Esophagus (tissue), 2 donors: Measurements from ENCODE around the gene METRNL. TPM values are rescaled to one million over a fixed set of nuclear protein-coding genes. Genes with fewer than 3 reads are reported as not detected.
"Not testable (repeated sequence)": the region's sequence is repeated elsewhere in the genome, so short reads cannot be mapped to it uniquely, and the experiment has no call there.

Source experiments
- H3K27ac ChIP-seq, 2 donors: one replicate each; pipeline ENCODE4 v1.5.1; 2013; ENCODE audit warnings: low read depth in 2 of 2, mild to moderate bottlenecking in 2 of 2, inconsistent platforms in 1 of 2, low read length in 1 of 2, moderate library complexity in 1 of 2
- H3K27me3 ChIP-seq, 2 donors: one replicate each; pipeline ENCODE4 v1.6.1; 2013; ENCODE audit warnings: low read length in 2 of 2, control low read depth in 1 of 2, mild to moderate bottlenecking in 1 of 2; ENCODE audit not compliant: insufficient read depth in 2 of 2, control insufficient read depth in 1 of 2
- H3K36me3 ChIP-seq, 2 donors: one replicate each; pipeline ENCODE4 v1.6.1; 2013; ENCODE audit warnings: low read length in 1 of 2; ENCODE audit not compliant: control insufficient read depth in 2 of 2, insufficient read depth in 2 of 2
- H3K4me1 ChIP-seq, 2 donors: one replicate each; pipeline ENCODE4 v1.6.1; 2013; ENCODE audit warnings: low read length in 1 of 2; ENCODE audit not compliant: control insufficient read depth in 2 of 2, insufficient read depth in 2 of 2
- H3K4me3 ChIP-seq, 2 donors: one replicate each; pipeline ENCODE4 v1.5.1; 2013; ENCODE audit warnings: low read length in 2 of 2, mild to moderate bottlenecking in 2 of 2, low read depth in 1 of 2, moderate library complexity in 1 of 2
- H3K9me3 ChIP-seq, 2 donors: one replicate each; pipeline ENCODE4 v1.6.1; 2013; ENCODE audit warnings: mild to moderate bottlenecking in 2 of 2, low read depth in 1 of 2, low read length in 1 of 2, moderate library complexity in 1 of 2; ENCODE audit not compliant: control insufficient read depth in 2 of 2, insufficient read depth in 1 of 2
- WGBS, 2 donors: extraction: QIAGEN DNeasy Blood & Tissue Kit; methylation state at CpG; one replicate each; pipeline ENCODE4 v1.1.7; 2013; 5-methylcytosine and 5-hydroxymethylcytosine counted together
- polyA plus RNA-seq, 2 donors: library from polyadenylated mRNA; stranded (reverse); fragments of 200-250 nt; gene quantifications; one replicate each; pipeline ENCODE4 v1.2.3, GENCODE V29; 2013
- donor health status: healthy with polysubstance abuse.
- donor health status: Bipolar disorder and iron deficiency.

Gene METRNL
- polyA plus RNA-seq, 2 donors = 143 to 169 TPM

- H3K4me1 ChIP-seq = no peaks in the 10 kb centered on the region
- no peaks in the 10 kb centered on the region for H3K36me3 ChIP-seq
- H3K9me3 ChIP-seq = no peaks in the 10 kb centered on the region
- no peak overlapping the region for H3K4me3 ChIP-seq
- no peaks in the 10 kb centered on the region for H3K27me3 ChIP-seq
- no peak overlapping the region for H3K27ac ChIP-seq
- 92% methylated on average over 19 of the region's 19 CpGs for WGBS, 2 donors
Observed at GRCh38 chr17:83115202-83115651, 35.8 kb downstream of the METRNL start.

- 81 to 82% methylated on average over 18 of the region's 18 CpGs for WGBS, 2 donors
- no peak overlapping the region for H3K4me3 ChIP-seq
- H3K27me3 ChIP-seq = no peaks in the 10 kb centered on the region
- H3K36me3 ChIP-seq = no peaks in the 10 kb centered on the region
- H3K27ac ChIP-seq = no peak overlapping the region
- peaks cover 0 to 2% of the 10 kb centered on the region in 2 donors for H3K9me3 ChIP-seq
- H3K4me1 ChIP-seq = peaks cover 0 to 2% of the 10 kb centered on the region in 2 donors
Observed at GRCh38 chr17:83115832-83116231, 36.4 kb downstream of the METRNL start.

GRCh38 chr17:83116311-83116771 is 36.9 kb downstream of the METRNL start:
- Histone ChIP-seq H3K27me3 (no peaks in the 10 kb centered on the region), H3K36me3 (no peaks in the 10 kb centered on the region), H3K4me3 (no peak overlapping the region), H3K9me3 (peaks cover 0 to 2% of the 10 kb centered on the region in 2 donors), H3K4me1 (peaks cover 0 to 2% of the 10 kb centered on the region in 2 donors), H3K27ac (no peak overlapping the region)
- WGBS, 2 donors = 91 to 92% methylated on average over 23 of the region's 23 CpGs

DNA sequence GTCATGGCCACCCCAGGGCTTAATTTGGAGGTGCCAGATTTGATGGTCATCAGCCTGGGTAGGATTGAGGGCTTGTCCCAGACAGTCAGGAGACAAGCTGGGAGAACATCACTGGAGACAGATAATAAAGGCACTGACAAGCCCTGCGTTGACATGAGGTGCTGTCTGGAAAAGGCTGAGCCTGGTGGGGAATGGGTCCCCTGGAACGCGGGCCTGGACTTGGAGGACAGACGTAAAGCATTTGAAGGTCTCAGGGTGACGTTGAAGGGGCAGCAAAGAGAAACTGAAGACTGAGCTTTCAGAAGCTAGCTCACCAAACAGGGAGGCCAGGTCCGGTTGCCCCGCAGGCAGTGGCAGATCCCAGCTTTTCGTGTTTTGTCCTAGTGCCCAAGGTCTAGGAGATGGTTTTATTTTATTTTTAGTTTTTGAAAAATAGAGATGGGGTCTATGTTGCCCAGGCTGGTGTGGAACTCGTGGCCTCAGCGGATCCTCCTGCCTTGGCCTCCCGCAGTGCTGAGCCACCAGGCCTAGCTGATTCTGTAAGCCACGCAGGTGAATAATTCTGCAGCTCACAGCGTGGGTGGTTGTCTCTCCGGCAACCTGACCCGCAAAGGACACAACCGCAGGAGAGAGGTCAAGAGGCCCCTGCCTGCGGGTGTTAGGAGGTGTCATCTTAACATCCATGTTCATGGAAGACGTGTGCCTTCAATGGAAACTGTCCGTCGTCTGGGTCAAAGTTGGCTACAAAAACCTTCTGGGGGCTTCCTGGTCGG is 37.6 kb downstream of the METRNL start:
- no peaks in the 10 kb centered on the region for H3K36me3 ChIP-seq
- no peak overlapping the region for H3K4me3 ChIP-seq
- H3K9me3 ChIP-seq = peaks cover 0 to 2% of the 10 kb centered on the region in 2 donors
- H3K27ac ChIP-seq = no peak overlapping the region
- no peaks in the 10 kb centered on the region for H3K27me3 ChIP-seq
- 90 to 91% methylated on average over 21 of the region's 21 CpGs for WGBS, 2 donors
- peaks cover 0 to 2% of the 10 kb centered on the region in 2 donors for H3K4me1 ChIP-seq

DNA sequence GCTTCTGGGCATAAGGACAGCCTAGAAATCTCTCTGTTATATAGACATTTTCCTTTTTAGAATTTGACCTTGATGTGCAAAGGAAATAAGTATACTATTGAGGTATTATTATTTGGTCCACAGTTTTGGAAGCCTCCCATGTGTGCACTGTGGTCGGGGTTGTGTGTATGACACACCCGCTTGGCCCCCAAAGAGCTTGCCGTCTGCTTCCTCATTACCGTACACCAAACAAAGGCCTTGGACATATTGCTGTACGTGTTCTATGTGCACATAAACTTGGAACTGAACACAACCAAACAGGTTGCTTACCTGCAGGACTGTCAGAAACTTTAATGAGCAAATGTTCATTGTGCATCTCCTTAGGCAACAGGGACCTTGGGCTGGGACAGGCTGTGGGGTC is 38.2 kb downstream of the METRNL start:
- Histone ChIP-seq H3K27ac (no peak overlapping the region), H3K4me1 (peaks cover 0 to 2% of the 10 kb centered on the region in 2 donors), H3K27me3 (no peaks in the 10 kb centered on the region), H3K9me3 (peaks cover 0 to 2% of the 10 kb centered on the region in 2 donors), H3K4me3 (no peak overlapping the region), H3K36me3 (no peaks in the 10 kb centered on the region)
- 68 to 73% methylated on average over 5 of the region's 5 CpGs for WGBS, 2 donors

GRCh38 chr17:83118071-83118841 is 38.8 kb downstream of the METRNL start:
- Histone ChIP-seq H3K27me3 (no peaks in the 10 kb centered on the region), H3K36me3 (no peaks in the 10 kb centered on the region), H3K4me1 (peaks cover 0 to 2% of the 10 kb centered on the region in 2 donors), H3K4me3 (no peak overlapping the region), H3K27ac (no peak overlapping the region), H3K9me3 (peaks cover 0 to 2% of the 10 kb centered on the region in 2 donors)
- 80 to 81% methylated on average over 22 of the region's 22 CpGs for WGBS, 2 donors

DNA sequence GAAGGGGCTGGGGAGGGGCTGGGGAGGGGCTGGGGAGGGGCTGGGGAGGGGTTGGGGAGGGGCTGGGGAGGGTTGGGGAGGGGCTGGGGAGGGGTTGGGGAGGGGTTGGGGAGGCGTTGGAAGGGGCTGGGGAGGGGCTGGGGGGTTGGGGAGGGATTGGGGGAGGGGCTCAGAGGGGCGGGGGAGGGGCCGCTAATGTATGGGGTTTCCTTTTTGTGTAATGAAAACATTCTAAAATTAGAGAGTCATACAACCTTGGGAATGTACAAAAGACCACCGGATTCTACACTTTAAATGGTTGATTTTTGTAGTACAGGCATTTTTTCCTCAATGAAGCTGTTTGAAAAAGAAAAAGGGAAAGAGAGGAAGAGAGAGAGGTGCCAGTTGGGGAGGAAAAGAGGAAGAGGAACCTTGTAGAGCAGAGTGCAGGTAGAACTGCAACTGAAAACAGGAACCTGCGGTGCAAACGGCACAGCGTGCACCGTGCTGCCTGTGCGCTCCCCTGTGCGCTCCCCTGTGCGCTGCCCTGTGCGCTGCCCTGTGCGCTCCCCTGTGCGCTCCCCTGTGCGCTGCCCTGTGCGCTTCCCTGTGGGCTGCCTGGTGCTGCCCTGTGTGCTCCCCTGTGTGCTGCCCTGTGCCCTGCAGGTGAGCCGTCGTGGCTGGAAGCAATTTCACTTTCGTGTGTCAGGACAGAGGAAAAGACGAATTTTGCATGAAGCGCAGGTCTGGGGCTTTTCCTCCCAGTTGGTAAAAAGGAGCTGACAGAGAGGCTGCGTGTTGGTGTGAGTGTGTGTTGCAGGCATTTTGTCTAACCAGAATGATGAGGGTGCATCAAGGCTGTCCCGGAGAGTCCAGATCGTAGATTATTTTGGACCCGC is 40.8 kb downstream of the METRNL start:
- Histone ChIP-seq H3K4me1 (peaks cover 0 to 2% of the 10 kb centered on the region in 2 donors), H3K27ac (no peak overlapping the region), H3K36me3 (no peaks in the 10 kb centered on the region), H3K9me3 (peaks cover 0 to 2% of the 10 kb centered on the region in 2 donors), H3K4me3 (no peak overlapping the region), H3K27me3 (no peaks in the 10 kb centered on the region)
- WGBS, 2 donors = 58 to 62% methylated on average over 24 of the region's 25 CpGs

DNA sequence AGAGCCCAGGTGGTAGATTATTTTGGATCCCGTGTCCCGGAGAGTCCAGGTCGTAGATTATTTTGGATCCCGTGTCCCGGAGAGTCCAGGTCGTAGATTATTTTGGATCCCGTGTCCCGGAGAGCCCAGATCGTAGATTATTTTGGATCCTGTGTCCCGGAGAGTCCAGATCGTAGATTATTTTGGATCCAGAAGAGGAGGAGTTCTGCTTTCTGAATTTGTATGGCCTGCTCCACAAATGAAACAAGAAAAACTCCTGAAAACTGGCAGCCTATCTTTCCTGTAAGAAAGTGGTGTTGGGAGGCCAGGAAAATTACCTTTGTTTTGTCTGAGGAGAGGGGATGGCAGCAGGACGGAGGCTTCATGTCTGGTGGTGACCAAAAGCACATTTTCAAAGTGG is 42.1 kb downstream of the METRNL start:
- H3K27me3 ChIP-seq, H3K27ac ChIP-seq, H3K4me1 ChIP-seq, H3K9me3 ChIP-seq, H3K4me3 ChIP-seq, H3K36me3 ChIP-seq: not testable (repeated sequence)
- 65 to 70% methylated on average over 12 of the region's 12 CpGs for WGBS, 2 donors
